ENCODE data around the gene CLEC4M. TPM values are rescaled to one million over a fixed set of nuclear protein-coding genes. Genes with fewer than 3 reads are reported as not detected.
A peak's percentile ranks its signal among the peaks of the same experiment; 100 is the strongest.

CLEC4M gene
- total and polyA plus RNA-seq, 4 donors: 22.2 to 33.5 (median 32.9) TPM

GRCh38 chr19:7731218-7731595, 31.8 kb upstream of the CLEC4M start:
- no peaks in the 10 kb centered on the region for H3K9me3 ChIP-seq (ENCODE audit: control insufficient read depth in 4 of 4, low read length in 3 of 4)
- peaks cover 0 to 9% (median 2%) of the 10 kb centered on the region in 4 donors for H3K27me3 ChIP-seq (ENCODE audit: control insufficient read depth in 4 of 4, insufficient read depth in 4 of 4, low read length in 3 of 4)
- H3K9ac ChIP-seq (ENCODE audit: low read depth in 1 of 2, low read length in 2 of 2): no peak overlapping the region
- no peak for DNase-seq (ENCODE audit: low spot score)
- peak overlapping the region in 2 of 3 donors; percentile 7 to 29 for H3K4me3 ChIP-seq (ENCODE audit: low read depth in 1 of 3, low read length in 3 of 3)
- H3K36me3 ChIP-seq (ENCODE audit: control insufficient read depth in 4 of 4, insufficient read depth in 3 of 4, low read depth in 1 of 4, low read length in 3 of 4): no peaks in the 10 kb centered on the region
- H3K4me1 ChIP-seq (ENCODE audit: control insufficient read depth in 4 of 4, insufficient read depth in 4 of 4, low read length in 3 of 4): peaks cover 0 to 2% (median 0%) of the 10 kb centered on the region in 4 donors
- TF ChIP-seq EGR1 (IDR thresholded peaks at IDR 0.05; ENCODE audit: low read depth in 2 of 2) (no peak), GABPA (IDR thresholded peaks at IDR 0.05 in 1 of 2, conservative IDR thresholded peaks at IDR 0.05 in 1 of 2) (no peak), TAF1 (conservative IDR thresholded peaks at IDR 0.05) (no peak), RAD21 (IDR thresholded peaks at IDR 0.05) (no peak), JUND (IDR thresholded peaks at IDR 0.05) (no peak), ATF3 (IDR thresholded peaks at IDR 0.05) (no peak), REST (IDR thresholded peaks at IDR 0.05) (no peak), FOXA1 (IDR thresholded peaks at IDR 0.05) (no peak), NR2F2 (IDR thresholded peaks at IDR 0.05) (no peak), FOXA2 (IDR thresholded peaks at IDR 0.05) (no peak)
- 49% methylated on average over 39 of the region's 39 CpGs for WGBS
- no peak overlapping the region for H3K27ac ChIP-seq (ENCODE audit: low read depth in 1 of 2, low read length in 2 of 2)

- WGBS: 57% methylated on average over 5 of the region's 5 CpGs
- Histone ChIP-seq H3K36me3 (ENCODE audit: control insufficient read depth in 4 of 4, insufficient read depth in 3 of 4, low read depth in 1 of 4, low read length in 3 of 4) (no peaks in the 10 kb centered on the region), H3K27me3 (ENCODE audit: control insufficient read depth in 4 of 4, insufficient read depth in 4 of 4, low read length in 3 of 4) (peaks cover 0 to 9% (median 2%) of the 10 kb centered on the region in 4 donors), H3K4me3 (ENCODE audit: low read depth in 1 of 3, low read length in 3 of 3) (peak overlapping the region in 2 of 3 donors; percentile 5 to 29), H3K9ac (ENCODE audit: low read depth in 1 of 2, low read length in 2 of 2) (no peak overlapping the region), H3K9me3 (ENCODE audit: control insufficient read depth in 4 of 4, low read length in 3 of 4) (no peaks in the 10 kb centered on the region), H3K4me1 (ENCODE audit: control insufficient read depth in 4 of 4, insufficient read depth in 4 of 4, low read length in 3 of 4) (peaks cover 0 to 2% (median 0%) of the 10 kb centered on the region in 4 donors), H3K27ac (ENCODE audit: low read depth in 1 of 2, low read length in 2 of 2) (no peak overlapping the region)
- no peak for DNase-seq (ENCODE audit: low spot score)
- TF ChIP-seq NR2F2 (IDR thresholded peaks at IDR 0.05): no peak
- TF ChIP-seq EGR1 (IDR thresholded peaks at IDR 0.05; ENCODE audit: low read depth in 2 of 2): no peak
- TF ChIP-seq TAF1 (conservative IDR thresholded peaks at IDR 0.05): no peak
- no peak for TF ChIP-seq YY1 (IDR thresholded peaks at IDR 0.05)
- no peak for TF ChIP-seq HNF4A (conservative IDR thresholded peaks at IDR 0.05)
- no peak for TF ChIP-seq MAX (IDR thresholded peaks at IDR 0.05)
- no peak for TF ChIP-seq CTCF (IDR thresholded peaks at IDR 0.05; ENCODE audit: low read depth, low read length, missing input control)
- TF ChIP-seq HNF4G (IDR thresholded peaks at IDR 0.05): no peak
- no peak for TF ChIP-seq SP1 (IDR thresholded peaks at IDR 0.05)
- no peak for TF ChIP-seq RXRA (IDR thresholded peaks at IDR 0.05)
- TF ChIP-seq REST (IDR thresholded peaks at IDR 0.05): no peak
- no peak for TF ChIP-seq JUND (IDR thresholded peaks at IDR 0.05)
These were observed 31.4 kb upstream of the CLEC4M start for GRCh38 chr19:7731615-7732014.

All from liver (tissue), 9 donors.